Measurements from ENCODE around the gene FBXW12. TPM values are rescaled to one million over a fixed set of nuclear protein-coding genes. Genes with fewer than 3 reads are reported as not detected.

Gene FBXW12
- total RNA-seq, 6 donors from 2014 or later = not detected

- Histone ChIP-seq H3K4me1 (peaks cover 19 to 44% (median 29%) of the 10 kb centered on the region in 4 donors), H3K27ac (peak overlapping the region in 3 of 4 donors; percentile 29 to 91 (median 45)), H3K36me3 (peaks cover 0 to 21% (median 11%) of the 10 kb centered on the region in 4 donors), H3K4me3 (no peak overlapping the region), H3K27me3 (no peaks in the 10 kb centered on the region), H3K9me3 (no peaks in the 10 kb centered on the region)
- DNase-seq (no peak), ATAC-seq (ENCODE audit: low FRiP score in 2 of 2) (no peak)
- no peak for TF ChIP-seq POLR2A (IDR thresholded peaks at IDR 0.05)
- TF ChIP-seq POLR2AphosphoS5 (IDR thresholded peaks at IDR 0.05) = no peak
- 82 to 92% methylated on average over 14 to 16 of the region's 16 CpGs for WGBS, 2 donors
Observed at GRCh38 chr3:48432411-48433371, 60.7 kb downstream of the FBXW12 start.

GRCh38 chr3:48433472-48434118 is 61.6 kb downstream of the FBXW12 start:
- TF ChIP-seq POLR2A (IDR thresholded peaks at IDR 0.05) (no peak), EP300 (IDR thresholded peaks at IDR 0.05) (no peak), POLR2AphosphoS5 (IDR thresholded peaks at IDR 0.05) (peak; percentile 19 to 20)
- peaks cover 16 to 36% (median 21%) of the 10 kb centered on the region in 4 donors for H3K4me1 ChIP-seq
- WGBS, 2 donors = 70 to 76% methylated on average over 5 to 12 of the region's 12 CpGs
- no peak overlapping the region for H3K4me3 ChIP-seq
- ATAC-seq (ENCODE audit: low FRiP score in 2 of 2) (peak; percentile 22 to 25), DNase-seq (peak in 1 of 2 donors; percentile 58)
- peak overlapping the region; percentile 19 to 45 (median 41) for H3K27ac ChIP-seq
- no peaks in the 10 kb centered on the region for H3K27me3 ChIP-seq
- H3K36me3 ChIP-seq = peaks cover 0 to 21% (median 11%) of the 10 kb centered on the region in 4 donors
- H3K9me3 ChIP-seq = no peaks in the 10 kb centered on the region

GRCh38 chr3:48434591-48435222 is 62.7 kb downstream of the FBXW12 start:
- Histone ChIP-seq H3K27me3 (no peaks in the 10 kb centered on the region), H3K4me3 (no peak overlapping the region), H3K9me3 (no peaks in the 10 kb centered on the region), H3K27ac (peak overlapping the region; percentile 5 to 45 (median 30)), H3K36me3 (peaks cover 0 to 21% (median 11%) of the 10 kb centered on the region in 4 donors), H3K4me1 (peaks cover 24 to 41% (median 25%) of the 10 kb centered on the region in 4 donors)
- ATAC-seq (ENCODE audit: low FRiP score in 2 of 2) = no peak
- WGBS, 2 donors = 67% methylated on average over 11 to 15 of the region's 15 CpGs
- TF ChIP-seq POLR2AphosphoS5 (IDR thresholded peaks at IDR 0.05) (no peak), POLR2A (IDR thresholded peaks at IDR 0.05) (no peak), CTCF (IDR thresholded peaks at IDR 0.05) (no peak), EP300 (IDR thresholded peaks at IDR 0.05) (no peak)
- no peak for DNase-seq

- TF ChIP-seq POLR2A (IDR thresholded peaks at IDR 0.05) (no peak), EP300 (IDR thresholded peaks at IDR 0.05) (no peak), CTCF (IDR thresholded peaks at IDR 0.05) (no peak), POLR2AphosphoS5 (IDR thresholded peaks at IDR 0.05) (no peak)
- 88 to 90% methylated on average over 4 of the region's 4 CpGs for WGBS, 2 donors
- ATAC-seq (ENCODE audit: low FRiP score in 2 of 2) = no peak
Observed at GRCh38 chr3:48435223-48435595, 63.2 kb downstream of the FBXW12 start.

GRCh38 chr3:48435774-48436476 is 63.9 kb downstream of the FBXW12 start:
- Histone ChIP-seq H3K27me3 (no peaks in the 10 kb centered on the region), H3K4me1 (peaks cover 16 to 37% (median 18%) of the 10 kb centered on the region in 4 donors), H3K9me3 (no peaks in the 10 kb centered on the region), H3K27ac (peak overlapping the region in 3 of 4 donors; percentile 19 to 55 (median 52)), H3K36me3 (peaks cover 0 to 21% (median 11%) of the 10 kb centered on the region in 4 donors), H3K4me3 (no peak overlapping the region)
- WGBS, 2 donors = 33 to 35% methylated on average over 6 to 7 of the region's 7 CpGs
- DNase-seq = peak in 1 of 2 donors; percentile 90
- ATAC-seq (ENCODE audit: low FRiP score in 2 of 2) = peak; percentile 76 to 78
- TF ChIP-seq POLR2A (IDR thresholded peaks at IDR 0.05) (no peak), POLR2AphosphoS5 (IDR thresholded peaks at IDR 0.05) (no peak), EP300 (IDR thresholded peaks at IDR 0.05) (no peak), CTCF (IDR thresholded peaks at IDR 0.05) (peak; percentile 97 to 99 (median 98))

More at GRCh38 chr3:48435223-48435595, 63.2 kb downstream of the FBXW12 start:
- H3K4me3 ChIP-seq = no peak overlapping the region
- H3K4me1 ChIP-seq = peaks cover 19 to 36% (median 20%) of the 10 kb centered on the region in 4 donors
- H3K27me3 ChIP-seq = no peaks in the 10 kb centered on the region
- peaks cover 0 to 21% (median 11%) of the 10 kb centered on the region in 4 donors for H3K36me3 ChIP-seq
- H3K27ac ChIP-seq = peak overlapping the region; percentile 5 to 55 (median 32)
- no peak for DNase-seq
- no peaks in the 10 kb centered on the region for H3K9me3 ChIP-seq
